GM15510 (cell line): ENCODE results near the gene SLC2A10.
A peak's percentile ranks its signal among the peaks of the same experiment; 100 is the strongest.

Experiments
- POLR2A ChIP-seq: IDR thresholded peaks from 3 replicates; pipeline ENCODE4 v1.6.1; 2011; ENCODE audit warnings: borderline replicate concordance; ENCODE audit not compliant: insufficient read length; ENCODE audit errors: extremely low read depth

Gene SLC2A10

GRCh38 chr20:46674253-46675083, 35.0 kb upstream of the SLC2A10 start:
- no peak for TF ChIP-seq POLR2A

- TF ChIP-seq POLR2A = no peak
Observed at GRCh38 chr20:46677608-46678007, 31.8 kb upstream of the SLC2A10 start.

GRCh38 chr20:46678516-46678915, 30.9 kb upstream of the SLC2A10 start:
- no peak for TF ChIP-seq POLR2A

- TF ChIP-seq POLR2A = no peak
Observed at GRCh38 chr20:46680684-46681031, 28.8 kb upstream of the SLC2A10 start.

GRCh38 chr20:46681032-46681854, 28.2 kb upstream of the SLC2A10 start:
- no peak for TF ChIP-seq POLR2A

GRCh38 chr20:46682063-46682821, 27.2 kb upstream of the SLC2A10 start:
- TF ChIP-seq POLR2A = no peak

GRCh38 chr20:46683011-46683667, 26.3 kb upstream of the SLC2A10 start:
- TF ChIP-seq POLR2A = no peak

- no peak for TF ChIP-seq POLR2A
Observed at GRCh38 chr20:46683668-46683938, 25.8 kb upstream of the SLC2A10 start.

GRCh38 chr20:46683939-46684750, 25.3 kb upstream of the SLC2A10 start:
- TF ChIP-seq POLR2A = no peak

- TF ChIP-seq POLR2A = no peak
Observed at GRCh38 chr20:46688151-46689081, 21.0 kb upstream of the SLC2A10 start.

GRCh38 chr20:46689082-46689753, 20.2 kb upstream of the SLC2A10 start, which contains the start of gene TP53RK:
TP53RK (minus strand) TSS chr20:46689444; CDS start chr20:46689414, 30 bp downstream.
- peak; percentile 75 for TF ChIP-seq POLR2A

- peak; percentile 44 for TF ChIP-seq POLR2A
Observed at GRCh38 chr20:46689754-46690085, 19.7 kb upstream of the SLC2A10 start.

GRCh38 chr20:46690219-46691106, 19.0 kb upstream of the SLC2A10 start:
- TF ChIP-seq POLR2A = no peak
